DOHH2 (cell line): ENCODE measurements around the gene SEC22C.
"Not testable (repeated sequence)": the region's sequence is repeated elsewhere in the genome, so short reads cannot be mapped to it uniquely, and the experiment has no call there.

Source experiments
- CTCF ChIP-seq: fragments of 200-600 bp; sonication (generic); IDR thresholded peaks from one replicate; pipeline ENCODE4 v1.5.1; 2014; ENCODE audit warnings: antibody characterized with exemption, mild to moderate bottlenecking, low read depth, low read length; ENCODE audit not compliant: poor library complexity, severe bottlenecking
- EZH2phosphoT487 ChIP-seq: fragments of 200-600 bp; sonication (generic); IDR thresholded peaks from 2 replicates; pipeline ENCODE4 v1.6.1; 2017; ENCODE audit warnings: borderline replicate concordance, mild to moderate bottlenecking, antibody characterized with exemption, low read length, moderate library complexity, mixed read lengths

- not testable (repeated sequence) for TF ChIP-seq CTCF, EZH2phosphoT487
Measured at GRCh38 chr3:42579346-42579745, 2.4 kb downstream of the SEC22C start.
